ENCODE results near the gene ZNF830.

Gene ZNF830

GRCh38 chr17:34979153-34979552 is 17.8 kb downstream of the ZNF830 start:
- DNase-seq (no peak), ATAC-seq (ENCODE audit: insufficient read depth, low read depth) (no peak)
- Histone ChIP-seq H3K36me3 (ENCODE audit: insufficient read depth, low read length) (peaks cover 13% of the 10 kb centered on the region), H3K79me2 (ENCODE audit: insufficient read depth, low read length) (peaks cover 35% of the 10 kb centered on the region), H3K9ac (ENCODE audit: low read depth, low read length) (peak overlapping the region; percentile 95; the same call in 1 of the 2 replicates), H4K20me1 (ENCODE audit: insufficient read depth, low read length) (no peaks in the 10 kb centered on the region), H3K4me1 (ENCODE audit: insufficient read depth, low read length) (peaks cover 45% of the 10 kb centered on the region), H3K27me3 (ENCODE audit: insufficient read depth, low read length, poor library complexity) (no peaks in the 10 kb centered on the region), H3K4me3 (ENCODE audit: low read depth in 1 of 2, low read length in 2 of 2) (peak overlapping the region in 1 of 2 experiments; percentile 82; a peak in 1 of 4 replicates), H2AFZ (ENCODE audit: low read depth, low read length) (peak overlapping the region; percentile 60), H3K9me3 (ENCODE audit: insufficient read depth, low read length, severe bottlenecking) (no peaks in the 10 kb centered on the region), H3K4me2 (ENCODE audit: insufficient read depth, low read length) (peak overlapping the region; percentile 81), H3K27ac (ENCODE audit: low read length) (no peak overlapping the region)
- TF ChIP-seq, protein P1, sequence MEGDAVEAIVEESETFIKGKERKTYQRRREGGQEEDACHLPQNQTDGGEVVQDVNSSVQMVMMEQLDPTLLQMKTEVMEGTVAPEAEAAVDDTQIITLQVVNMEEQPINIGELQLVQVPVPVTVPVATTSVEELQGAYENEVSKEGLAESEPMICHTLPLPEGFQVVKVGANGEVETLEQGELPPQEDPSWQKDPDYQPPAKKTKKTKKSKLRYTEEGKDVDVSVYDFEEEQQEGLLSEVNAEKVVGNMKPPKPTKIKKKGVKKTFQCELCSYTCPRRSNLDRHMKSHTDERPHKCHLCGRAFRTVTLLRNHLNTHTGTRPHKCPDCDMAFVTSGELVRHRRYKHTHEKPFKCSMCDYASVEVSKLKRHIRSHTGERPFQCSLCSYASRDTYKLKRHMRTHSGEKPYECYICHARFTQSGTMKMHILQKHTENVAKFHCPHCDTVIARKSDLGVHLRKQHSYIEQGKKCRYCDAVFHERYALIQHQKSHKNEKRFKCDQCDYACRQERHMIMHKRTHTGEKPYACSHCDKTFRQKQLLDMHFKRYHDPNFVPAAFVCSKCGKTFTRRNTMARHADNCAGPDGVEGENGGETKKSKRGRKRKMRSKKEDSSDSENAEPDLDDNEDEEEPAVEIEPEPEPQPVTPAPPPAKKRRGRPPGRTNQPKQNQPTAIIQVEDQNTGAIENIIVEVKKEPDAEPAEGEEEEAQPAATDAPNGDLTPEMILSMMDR (IDR thresholded peaks at IDR 0.05; ENCODE audit: borderline replicate concordance, extremely low read depth, low read length, poor library complexity, severe bottlenecking) = no peak
- no peak for TF ChIP-seq EZH2 (IDR thresholded peaks at IDR 0.05; ENCODE audit: borderline replicate concordance, low read depth, low read length, severe bottlenecking)

DNA sequence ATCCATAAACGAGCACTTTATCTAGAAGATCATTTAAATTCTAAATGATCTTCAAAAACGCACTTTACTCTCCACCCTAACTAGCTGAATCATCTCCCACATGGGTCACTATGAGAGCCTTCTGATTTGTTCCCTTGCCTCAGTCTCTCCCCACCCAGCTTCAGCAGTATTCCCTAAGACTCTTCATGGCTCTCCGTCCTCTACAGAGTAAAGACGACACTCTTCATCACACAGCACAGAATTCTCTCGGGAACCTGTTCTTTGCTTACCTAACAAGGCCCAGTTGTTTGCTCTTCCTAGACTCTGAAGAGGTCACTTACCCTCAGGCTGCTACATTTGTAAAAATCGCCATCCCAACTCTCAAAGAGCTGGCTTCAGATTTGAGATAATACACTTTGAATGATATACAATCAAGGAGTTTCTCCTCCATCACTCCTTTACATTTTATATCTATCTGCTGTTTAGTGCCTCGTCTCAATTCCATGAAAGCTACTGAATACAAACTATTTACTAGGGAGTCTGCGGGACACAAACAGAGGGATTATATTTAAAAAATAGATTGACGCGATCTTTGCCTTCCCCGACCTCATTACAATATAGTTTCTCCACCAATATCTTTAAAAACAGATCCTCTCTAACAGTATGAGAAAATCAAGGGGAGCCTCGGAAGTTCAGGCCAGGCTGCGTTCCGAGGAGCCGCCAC is 18.5 kb downstream of the ZNF830 start:
- Histone ChIP-seq H2AFZ (ENCODE audit: low read depth, low read length) (peak overlapping the region; percentile 60), H3K4me3 (ENCODE audit: low read depth in 1 of 2, low read length in 2 of 2) (peak overlapping the region; percentile 82 to 89), H3K4me1 (ENCODE audit: insufficient read depth, low read length) (peaks cover 49% of the 10 kb centered on the region), H3K27ac (ENCODE audit: low read length) (peak overlapping the region; percentile 96), H3K9ac (ENCODE audit: low read depth, low read length) (peak overlapping the region; percentile 95), H3K9me3 (ENCODE audit: insufficient read depth, low read length, severe bottlenecking) (no peaks in the 10 kb centered on the region), H3K36me3 (ENCODE audit: insufficient read depth, low read length) (peaks cover 18% of the 10 kb centered on the region), H3K4me2 (ENCODE audit: insufficient read depth, low read length) (peak overlapping the region; percentile 81), H3K27me3 (ENCODE audit: insufficient read depth, low read length, poor library complexity) (no peaks in the 10 kb centered on the region), H3K79me2 (ENCODE audit: insufficient read depth, low read length) (peaks cover 39% of the 10 kb centered on the region), H4K20me1 (ENCODE audit: insufficient read depth, low read length) (no peaks in the 10 kb centered on the region)
- TF ChIP-seq, protein P1 (IDR thresholded peaks at IDR 0.05; ENCODE audit: borderline replicate concordance, extremely low read depth, low read length, poor library complexity, severe bottlenecking) = no peak
- no peak for TF ChIP-seq EZH2 (IDR thresholded peaks at IDR 0.05; ENCODE audit: borderline replicate concordance, low read depth, low read length, severe bottlenecking)
- ATAC-seq (ENCODE audit: insufficient read depth, low read depth) = no peak
- DNase-seq = no peak

GRCh38 chr17:34980353-34980680 is 19.0 kb downstream of the ZNF830 start, which contains the start of gene LIG3:
Gene LIG3, plus strand, starts transcription at chr17:34980512. Its CDS starts 2,494 bp downstream, at chr17:34983006.
- Histone ChIP-seq H2AFZ (ENCODE audit: low read depth, low read length) (peak within 1 kb of the TSS; percentile 60), H4K20me1 (ENCODE audit: insufficient read depth, low read length) (no peaks in the 10 kb centered on the region), H3K27me3 (ENCODE audit: insufficient read depth, low read length, poor library complexity) (no peaks in the 10 kb centered on the region), H3K4me3 (ENCODE audit: low read depth in 1 of 2, low read length in 2 of 2) (peak within 1 kb of the TSS; percentile 82 to 89), H3K4me2 (ENCODE audit: insufficient read depth, low read length) (peak within 1 kb of the TSS; percentile 81), H3K4me1 (ENCODE audit: insufficient read depth, low read length) (peaks cover 49% of the 10 kb centered on the region), H3K9ac (ENCODE audit: low read depth, low read length) (peak within 1 kb of the TSS; percentile 95), H3K36me3 (ENCODE audit: insufficient read depth, low read length) (peaks cover 23% of the 10 kb centered on the region), H3K79me2 (ENCODE audit: insufficient read depth, low read length) (peaks cover 39% of the 10 kb centered on the region), H3K27ac (ENCODE audit: low read length) (peak within 1 kb of the TSS; percentile 96), H3K9me3 (ENCODE audit: insufficient read depth, low read length, severe bottlenecking) (no peaks in the 10 kb centered on the region)
- DNase-seq (peak; percentile 96), ATAC-seq (ENCODE audit: insufficient read depth, low read depth) (peak; percentile 83)
- no peak for TF ChIP-seq EZH2 (IDR thresholded peaks at IDR 0.05; ENCODE audit: borderline replicate concordance, low read depth, low read length, severe bottlenecking)
- TF ChIP-seq, protein P1 (IDR thresholded peaks at IDR 0.05; ENCODE audit: borderline replicate concordance, extremely low read depth, low read length, poor library complexity, severe bottlenecking) = no peak
